Measurements from ENCODE around the gene EXTL2. TPM values are rescaled to one million over a fixed set of nuclear protein-coding genes. Genes with fewer than 3 reads are reported as not detected.

Gene EXTL2
- total and polyA plus RNA-seq, 10 of the 15 experiments (the other 5 are each of a cell fraction or from before 2014, with no cell fraction given) = 10.2 to 51.1 (median 16.2) TPM

DNA sequence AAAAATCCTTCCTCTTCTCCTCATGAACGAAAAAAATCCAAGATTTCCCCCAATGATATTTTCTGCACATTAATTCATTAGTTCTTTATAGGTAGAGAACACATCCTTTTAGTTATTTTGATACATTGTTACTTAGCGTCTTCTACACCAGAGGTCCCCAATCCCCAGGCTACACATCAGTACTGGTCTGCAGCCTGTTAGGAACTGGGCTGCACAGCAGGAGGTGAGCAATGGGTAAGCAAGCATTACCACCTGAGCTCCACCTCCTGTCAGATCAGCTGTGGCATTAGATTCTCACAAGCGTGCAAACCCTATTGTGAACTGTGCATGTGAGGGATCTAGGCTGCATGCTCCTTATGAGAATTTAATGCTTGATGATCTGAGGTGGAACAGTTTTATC is 13.0 kb downstream of the EXTL2 start:
- CTCF ChIA-PET = interaction anchor here (0.6 to 3.9 kb wide), 3 partner anchors 12 to 525 kb away, joined by 3 to 42 read pairs (median 6); no protein-coding TSS in a partner anchor
- SMC1A ChIA-PET (ENCODE audit: uncharacterized antibody, unreplicated experiment) = interaction anchor here (1.1 to 3.8 kb wide), 3 partner anchors 11 to 428 kb away, joined by 3 to 18 read pairs (median 8); no protein-coding TSS in a partner anchor
- 66% methylated on average over 3 of the region's 3 CpGs for WGBS (ENCODE audit: insufficient coverage, insufficient replicate concordance, low lambda C conversion rate, missing lambda C conversion rate)
- Histone ChIP-seq H3K9me3 (replicated peaks; ENCODE audit: control insufficient read depth, insufficient read depth, low read length) (no peaks in the 10 kb centered on the region), H3K4me2 (ENCODE audit: control insufficient read depth, insufficient read depth) (no peak overlapping the region), H3K36me3 (ENCODE audit: control insufficient read depth in 2 of 2, insufficient read depth in 2 of 2, low read length in 1 of 2) (0 out of 4 replicates have a peak, but pooled peaks cover 0 to 3% of the 10 kb centered on the region in 2 experiments), H3K79me2 (ENCODE audit: control insufficient read depth, insufficient read depth, low read length) (no peaks in the 10 kb centered on the region), H3K4me1 (ENCODE audit: control insufficient read depth, insufficient read depth, low read length) (no peaks in the 10 kb centered on the region), H3K4me3 (no peak overlapping the region), H3K9ac (ENCODE audit: control insufficient read depth, insufficient read depth, low read length) (no peak overlapping the region), H3K27me3 (replicated peaks in 1 of 2; ENCODE audit: control insufficient read depth in 2 of 2, insufficient read depth in 2 of 2, low read length in 1 of 2) (no peaks in the 10 kb centered on the region), H3K27ac (ENCODE audit: control insufficient read depth, insufficient read depth) (no peak overlapping the region), H2AFZ (ENCODE audit: control insufficient read depth, low read depth, low read length) (no peak overlapping the region), H4K20me1 (ENCODE audit: control insufficient read depth, insufficient read depth) (no peaks in the 10 kb centered on the region)
- no peak for FAIRE-seq
- in situ Hi-C loops (cut with MboI) = no loop called here
- BruUV-seq (replicated peaks) = no TSS peak
- no peak for ATAC-seq
- intact Hi-C loops (cut with micrococcal nuclease; ENCODE audit: unreplicated experiment) = no loop called here
- DNase-seq (ENCODE audit: low read depth, low spot score) = no peak
- POLR2A ChIA-PET = no interaction called here
- TF ChIP-seq PRDM15 (CRISPR knock-in tag; IDR thresholded peaks at IDR 0.05) (no peak), ATF7 (IDR thresholded peaks at IDR 0.05; ENCODE audit: low read depth) (no peak), SREBF2 (IDR thresholded peaks at IDR 0.05; ENCODE audit: low read length) (no peak), IRF4 (IDR thresholded peaks at IDR 0.05; ENCODE audit: low read depth, low read length) (no peak), ESRRA (IDR thresholded peaks at IDR 0.05; ENCODE audit: low read length) (no peak), NFXL1 (IDR thresholded peaks at IDR 0.05; ENCODE audit: borderline replicate concordance) (no peak), NRF1 (conservative IDR thresholded peaks at IDR 0.05; ENCODE audit: low read depth, low read length) (no peak), RBBP5 (conservative IDR thresholded peaks at IDR 0.05) (no peak), ELK1 (IDR thresholded peaks at IDR 0.05; ENCODE audit: low read depth, low read length) (no peak), SREBF1 (IDR thresholded peaks at IDR 0.05; ENCODE audit: low read length) (no peak)
- TF ChIP-seq, protein P1, sequence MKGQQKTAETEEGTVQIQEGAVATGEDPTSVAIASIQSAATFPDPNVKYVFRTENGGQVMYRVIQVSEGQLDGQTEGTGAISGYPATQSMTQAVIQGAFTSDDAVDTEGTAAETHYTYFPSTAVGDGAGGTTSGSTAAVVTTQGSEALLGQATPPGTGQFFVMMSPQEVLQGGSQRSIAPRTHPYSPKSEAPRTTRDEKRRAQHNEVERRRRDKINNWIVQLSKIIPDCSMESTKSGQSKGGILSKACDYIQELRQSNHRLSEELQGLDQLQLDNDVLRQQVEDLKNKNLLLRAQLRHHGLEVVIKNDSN (IDR thresholded peaks at IDR 0.05; ENCODE audit: borderline replicate concordance, extremely low read length, insufficient read depth, low read depth, low read length) = no peak
- RAD21 ChIA-PET (ENCODE audit: unreplicated experiment) = interaction anchor here (1.0 kb wide), 1 partner anchor 13 kb away, joined by 3 read pairs; no protein-coding TSS in a partner anchor
